HepG2 (cell line): ENCODE results near the gene LY6G5B. TPM values are rescaled to one million over a fixed set of nuclear protein-coding genes. Genes with fewer than 3 reads are reported as not detected.

ENCODE experiments used
- CEBPG ChIP-seq: IDR thresholded peaks from 2 replicates; pipeline ENCODE4 v1.6.1; 2016
- CTCF ChIP-seq: sonication (generic); formaldehyde crosslinking; IDR thresholded peaks from 2 replicates; pipeline ENCODE4 v1.5.0; 2020; ENCODE audit warnings: mild to moderate bottlenecking, missing genetic modification reagents, moderate library complexity
- DRAP1 ChIP-seq: IDR thresholded peaks from 2 replicates; pipeline ENCODE4 v1.6.1; 2016; ENCODE audit warnings: missing genetic modification reagents, missing compliant biosample characterization
- HDAC2 ChIP-seq: sonication (generic); formaldehyde crosslinking; IDR thresholded peaks from 2 replicates; pipeline ENCODE4 v1.4.0; 2020; ENCODE audit warnings: missing genetic modification reagents
- IKZF5 ChIP-seq: IDR thresholded peaks from 2 replicates; pipeline ENCODE4 v1.6.1; 2018; ENCODE audit warnings: missing genetic modification reagents, mild to moderate bottlenecking, missing compliant biosample characterization
- KDM2A ChIP-seq: sonication (generic); formaldehyde crosslinking; IDR thresholded peaks from 2 replicates; pipeline ENCODE4 v1.4.0; 2020; ENCODE audit warnings: low read depth, missing genetic modification reagents, borderline replicate concordance
- MYC ChIP-seq: sonication (generic); formaldehyde crosslinking; IDR thresholded peaks from 2 replicates; pipeline ENCODE4 v1.9.0; 2021; ENCODE audit warnings: missing genetic modification reagents, borderline replicate concordance
- PATZ1 ChIP-seq: sonication (generic); formaldehyde crosslinking; IDR thresholded peaks from 2 replicates; pipeline ENCODE4 v1.4.0; 2020; ENCODE audit warnings: missing genetic modification reagents
- PCBP2 ChIP-seq: fragments of 200-400 bp; formaldehyde crosslinking; optimal IDR thresholded peaks from 2 replicates; pipeline ENCODE3; 2018; ENCODE audit warnings: low read length, low read depth; ENCODE audit not compliant: poor library complexity, severe bottlenecking
- SALL1 ChIP-seq: sonication (generic); formaldehyde crosslinking; IDR thresholded peaks from 2 replicates; pipeline ENCODE4 v1.8.0; 2022; ENCODE audit warnings: mild to moderate bottlenecking, missing genetic modification reagents
- THAP7 ChIP-seq: sonication (generic); formaldehyde crosslinking; IDR thresholded peaks from 2 replicates; pipeline ENCODE4 v1.8.1; 2023; ENCODE audit warnings: mild to moderate bottlenecking, missing genetic modification reagents
- ZBTB7A ChIP-seq: sonication (generic); formaldehyde crosslinking; IDR thresholded peaks from 2 replicates; pipeline ENCODE4 v1.8.0; 2022; ENCODE audit warnings: mild to moderate bottlenecking, missing genetic modification reagents
- ZEB1 ChIP-seq: IDR thresholded peaks from 2 replicates; pipeline ENCODE4 v1.6.1; 2012; ENCODE audit warnings: mild to moderate bottlenecking, low read depth, inconsistent platforms; ENCODE audit not compliant: insufficient replicate concordance
- ZGPAT ChIP-seq: IDR thresholded peaks from 2 replicates; pipeline ENCODE4 v1.6.1; 2016; ENCODE audit warnings: mild to moderate bottlenecking
- ZNF235 ChIP-seq: sonication (generic); formaldehyde crosslinking; IDR thresholded peaks from 2 replicates; pipeline ENCODE4 v1.8.1; 2023; ENCODE audit warnings: mild to moderate bottlenecking, missing genetic modification reagents, borderline replicate concordance
- ZNF280D ChIP-seq: sonication (generic); formaldehyde crosslinking; IDR thresholded peaks from 2 replicates; pipeline ENCODE4 v1.5.1; 2020; ENCODE audit warnings: mild to moderate bottlenecking, missing genetic modification reagents
- ZNF331 ChIP-seq: sonication (generic); formaldehyde crosslinking; IDR thresholded peaks from 2 replicates; pipeline ENCODE4 v1.4.0; 2020; ENCODE audit warnings: missing genetic modification reagents
- ZNF768 ChIP-seq: sonication (generic); formaldehyde crosslinking; IDR thresholded peaks from 2 replicates; pipeline ENCODE4 v1.4.0; 2020; ENCODE audit warnings: missing genetic modification reagents
- polyA plus RNA-seq, 8 experiments: library from polyadenylated mRNA; depleted of rRNA in 3 of 8; stranded (reverse) in 7 of 8; unstranded in 1 of 8; fragments of >200 nt; fragmentation: Illumina TruSeq in 4 of 8; extraction: Trizol in 4 of 8; gene quantifications; 2 replicates each; pipeline versions ENCODE4 v1.2.1 to v1.2.3, GENCODE V29; 2011 to 2016; ENCODE audit warnings: low read depth in 4 of 8, missing spikeins in 1 of 8, mixed read lengths in 1 of 8; ENCODE audit not compliant: insufficient read depth in 1 of 8
- total RNA-seq, 5 experiments: library from RNA; depleted of rRNA; stranded (reverse); fragments of >200 nt; fragmentation: Illumina TruSeq; extraction: Trizol; gene quantifications; 2 replicates each; pipeline ENCODE4 v1.2.3, GENCODE V29; 2016; ENCODE audit warnings: low read depth in 1 of 5

Gene LY6G5B
- total and polyA plus RNA-seq, 2 of the 13 experiments (the other 11 are each of a cell fraction or from before 2014, with no cell fraction given) = 7.8 to 15.7 TPM

GRCh38 chr6:31717499-31718222 lies 47.9 kb downstream of the LY6G5B start (continued):
- TF ChIP-seq ZNF280D = no peak
- peak; percentile 50; the same call in 1 of the 2 replicates for TF ChIP-seq ZBTB7A
- TF ChIP-seq KDM2A (CRISPR knock-in tag) = peak; percentile 68; the same call in 1 of the 2 replicates
- TF ChIP-seq PCBP2 = no peak
- peak; percentile 69; the same call in 1 of the 2 replicates for TF ChIP-seq ZNF331 (CRISPR knock-in tag)
- peak; percentile 71 for TF ChIP-seq PATZ1 (CRISPR knock-in tag)
- TF ChIP-seq CEBPG (CRISPR knock-in tag) = peak; percentile 37; the same call in 1 of the 2 replicates
- peak; percentile 66; the same call in 1 of the 2 replicates for TF ChIP-seq MYC (CRISPR knock-in tag)
- TF ChIP-seq DRAP1 (CRISPR knock-in tag) = no peak
- TF ChIP-seq ZNF768 = peak; percentile 40; the same call in 1 of the 2 replicates
- no peak for TF ChIP-seq ZEB1
- TF ChIP-seq THAP7 (CRISPR knock-in tag) = no peak
- TF ChIP-seq ZGPAT (CRISPR knock-in tag) = peak; percentile 50; the same call in 1 of the 2 replicates
- peak; percentile 45; the same call in 1 of the 2 replicates for TF ChIP-seq IKZF5 (CRISPR knock-in tag)
- peak; percentile 56; the same call in 1 of the 2 replicates for TF ChIP-seq HDAC2 (CRISPR knock-in tag)
- TF ChIP-seq CTCF (CRISPR knock-in tag) = peak; percentile 83
- peak; percentile 69 for TF ChIP-seq SALL1 (CRISPR knock-in tag)
- no peak for TF ChIP-seq ZNF235
